Activated T-helper 17 cell treated with anti-CD3 and anti-CD28 coated beads, Interleukin-2, amount 50 U/mL, for 72 hours (primary cell): ENCODE data around the gene YLPM1. TPM values are rescaled to one million over a fixed set of nuclear protein-coding genes. Genes with fewer than 3 reads are reported as not detected.

Experiments
- ATAC-seq: fragments of 150-1000 bp; cut with Tn5 transposase; replicated peaks from 2 replicates; pipeline ENCODE4 v1.10.0; 2021; ENCODE audit warnings: mild to moderate bottlenecking, moderate library complexity
- H3K27ac Mint-ChIP-seq: one replicate; pipeline ENCODE4 v1.8.0; 2022; ENCODE audit warnings: mixed read lengths
- H3K27me3 Mint-ChIP-seq: one replicate; pipeline ENCODE4 v1.8.0; 2022; ENCODE audit warnings: mixed read lengths
- H3K36me3 Mint-ChIP-seq: one replicate; pipeline ENCODE4 v1.8.0; 2022; ENCODE audit warnings: low read depth, mild to moderate bottlenecking, mixed read lengths
- H3K4me1 Mint-ChIP-seq: one replicate; pipeline ENCODE4 v1.8.0; 2022; ENCODE audit warnings: mixed read lengths
- H3K4me3 Mint-ChIP-seq: one replicate; pipeline ENCODE4 v1.8.0; 2022; ENCODE audit warnings: mild to moderate bottlenecking, mixed read lengths
- H3K9me3 Mint-ChIP-seq: one replicate; pipeline ENCODE4 v1.8.0; 2022; ENCODE audit warnings: mixed read lengths
- total RNA-seq, 2 donors: library from RNA; stranded (reverse); gene quantifications; one replicate each; pipeline ENCODE4 v1.2.3, GENCODE V29; 2022

The YLPM1 gene
- total RNA-seq, 2 donors from 2014 or later, result 52.1 to 59.0 TPM

DNA sequence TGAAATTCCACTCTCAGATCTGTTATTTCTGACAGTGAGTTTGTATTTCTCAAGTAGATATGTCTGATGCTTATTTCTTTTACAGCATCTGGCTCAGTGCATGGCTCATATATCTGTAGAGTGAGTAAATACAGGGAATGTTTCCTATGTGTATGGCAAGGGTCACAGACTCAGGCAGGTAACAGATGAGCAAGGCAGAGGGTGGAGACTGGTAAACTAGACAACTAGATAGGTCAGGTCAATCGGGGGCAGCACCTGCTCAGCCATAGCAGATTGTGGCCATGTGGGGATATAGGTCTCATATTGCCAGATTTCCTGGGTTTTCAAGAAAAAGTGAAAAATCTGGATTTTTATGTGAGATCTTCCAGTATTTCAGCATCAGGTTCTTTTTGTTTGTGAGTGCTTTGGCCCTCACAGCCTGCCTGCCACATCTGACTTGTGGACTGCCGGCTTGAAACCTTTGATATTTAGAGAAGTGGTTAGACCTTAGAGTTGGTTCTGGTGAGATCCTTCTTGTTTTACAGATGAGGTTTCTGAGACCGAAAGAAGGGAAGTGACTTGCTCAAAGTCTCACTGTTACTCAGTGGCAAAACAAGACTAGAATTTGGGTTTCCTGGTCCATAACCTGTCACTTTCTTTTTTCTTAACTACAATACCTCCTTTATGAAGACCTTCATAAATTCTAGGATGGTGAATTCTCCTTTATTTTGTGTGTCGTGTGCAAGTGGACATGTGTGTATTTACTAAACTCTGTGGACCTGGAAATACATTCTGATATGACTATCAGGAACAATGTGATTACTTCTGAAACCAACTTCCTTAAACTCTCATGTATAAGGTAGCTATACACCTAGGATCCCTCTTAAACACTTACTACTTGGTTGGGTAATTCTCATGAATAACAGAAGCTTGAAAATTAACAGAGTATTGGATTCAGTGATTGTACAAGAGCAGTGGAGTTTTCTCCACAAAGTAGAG lies 78.4 kb downstream of the YLPM1 start:
- Mint-ChIP-seq H3K27ac (peak overlapping the region; percentile 61), H3K4me1 (peaks cover 33% of the 10 kb centered on the region), H3K27me3 (no peaks in the 10 kb centered on the region), H3K9me3 (no peaks in the 10 kb centered on the region), H3K4me3 (peak overlapping the region; percentile 37), H3K36me3 (peaks cover 19% of the 10 kb centered on the region)
- peak; percentile 83 for ATAC-seq

DNA sequence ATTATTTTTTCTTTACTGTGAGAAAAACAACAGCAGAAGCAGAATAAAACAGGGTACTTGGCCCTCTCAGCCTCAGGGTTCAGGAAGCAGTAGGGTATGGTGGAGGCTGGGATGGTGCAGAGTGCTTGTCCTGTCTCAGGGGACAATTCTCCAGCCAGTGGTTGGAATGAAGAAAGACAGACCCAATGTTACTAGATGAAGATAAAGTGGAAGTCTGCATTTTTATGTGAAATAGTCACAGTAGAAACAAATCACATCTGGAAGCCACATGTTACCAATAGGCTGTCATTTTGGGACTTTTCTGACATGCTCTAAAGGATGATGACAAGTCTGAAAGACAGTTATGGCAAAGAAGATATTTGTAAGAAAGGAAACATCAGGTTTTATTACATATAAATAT lies 80.5 kb downstream of the YLPM1 start:
- Mint-ChIP-seq H3K27me3 (no peaks in the 10 kb centered on the region), H3K4me1 (peaks cover 20% of the 10 kb centered on the region), H3K4me3 (no peak overlapping the region), H3K9me3 (no peaks in the 10 kb centered on the region), H3K27ac (peak overlapping the region; percentile 43), H3K36me3 (peaks cover 7% of the 10 kb centered on the region)
- ATAC-seq, result no peak

DNA sequence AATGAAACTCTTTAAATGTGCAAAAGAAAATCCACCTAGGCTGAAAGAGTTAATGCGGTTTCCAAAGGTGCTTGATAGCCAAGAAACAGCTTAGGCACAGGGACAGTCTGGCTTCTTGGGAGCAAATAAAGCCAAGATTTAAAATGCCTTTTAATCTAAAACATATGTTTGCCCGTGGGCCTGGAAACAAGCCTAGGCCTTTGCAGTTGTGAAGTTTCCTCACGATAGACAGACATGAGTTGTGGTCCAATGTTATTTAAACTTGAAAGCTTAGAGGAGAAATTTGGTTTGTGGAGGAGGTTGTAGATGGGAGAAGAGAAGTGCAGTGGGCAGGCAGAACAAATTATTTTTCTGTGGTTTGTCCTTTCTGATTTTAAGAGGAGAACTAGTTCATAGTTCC lies 83.1 kb downstream of the YLPM1 start:
- Mint-ChIP-seq H3K4me1 (peaks cover 8% of the 10 kb centered on the region), H3K9me3 (no peaks in the 10 kb centered on the region), H3K4me3 (no peak overlapping the region), H3K27ac (no peak overlapping the region), H3K36me3 (no peaks in the 10 kb centered on the region), H3K27me3 (no peaks in the 10 kb centered on the region)
- ATAC-seq, result no peak

DNA sequence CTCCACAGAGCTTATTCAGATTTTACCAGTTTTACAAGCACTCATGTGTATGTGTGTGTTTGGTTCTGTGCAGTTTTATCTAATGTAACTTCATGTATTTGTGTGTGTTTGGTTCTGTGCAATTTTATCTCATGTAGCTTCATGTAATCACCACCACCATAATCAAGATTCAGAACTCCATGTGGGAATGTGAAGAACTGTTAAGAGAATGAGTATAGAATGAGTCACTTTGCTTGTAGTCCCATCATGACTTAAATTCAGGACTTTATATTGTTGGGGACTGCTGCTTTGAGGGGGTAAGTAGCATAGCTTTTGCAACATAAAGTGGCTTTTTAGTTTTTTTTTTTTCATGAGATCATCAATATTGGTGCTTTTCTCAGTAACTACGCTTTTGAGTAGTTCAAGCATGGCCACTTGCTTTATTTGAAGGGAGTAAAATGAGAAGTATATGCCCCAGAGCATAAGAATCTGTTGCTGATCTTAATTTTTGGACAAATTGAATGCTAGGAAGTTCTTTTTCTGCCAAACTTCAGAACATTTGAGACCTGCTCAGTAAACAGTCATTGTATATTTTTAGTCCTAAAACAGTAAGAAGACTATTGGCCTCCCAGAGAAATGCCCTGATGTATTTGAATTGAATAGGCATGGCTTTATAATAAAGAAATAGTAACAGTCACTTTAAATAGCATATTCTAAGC lies 84.0 kb downstream of the YLPM1 start:
- Mint-ChIP-seq H3K4me1 (no peaks in the 10 kb centered on the region), H3K27me3 (no peaks in the 10 kb centered on the region), H3K9me3 (no peaks in the 10 kb centered on the region), H3K4me3 (no peak overlapping the region), H3K36me3 (no peaks in the 10 kb centered on the region), H3K27ac (no peak overlapping the region)
- ATAC-seq, result no peak

DNA sequence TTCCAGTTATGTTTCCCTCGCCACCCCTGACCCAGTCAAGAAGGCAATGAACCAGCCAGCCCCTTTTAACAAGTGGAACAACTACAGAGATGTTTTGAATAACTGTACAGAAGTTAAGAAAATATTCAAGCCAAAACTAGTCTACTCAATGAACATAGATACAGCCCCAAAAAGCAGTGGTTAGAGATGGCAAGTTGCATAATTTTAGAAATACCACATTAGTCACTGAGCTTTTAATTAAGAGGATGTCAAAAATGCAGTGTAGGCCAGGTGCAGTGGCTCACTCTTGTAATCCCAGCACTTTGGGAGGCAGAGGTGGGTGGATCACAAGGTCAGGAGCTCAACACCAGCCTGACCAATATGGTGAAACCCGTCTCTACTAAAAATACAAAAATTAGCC lies 85.7 kb downstream of the YLPM1 start:
- Mint-ChIP-seq H3K36me3 (no peaks in the 10 kb centered on the region), H3K27me3 (no peaks in the 10 kb centered on the region), H3K27ac (no peak overlapping the region), H3K9me3 (no peaks in the 10 kb centered on the region), H3K4me1 (peaks cover 7% of the 10 kb centered on the region), H3K4me3 (no peak overlapping the region)
- ATAC-seq, result no peak

DNA sequence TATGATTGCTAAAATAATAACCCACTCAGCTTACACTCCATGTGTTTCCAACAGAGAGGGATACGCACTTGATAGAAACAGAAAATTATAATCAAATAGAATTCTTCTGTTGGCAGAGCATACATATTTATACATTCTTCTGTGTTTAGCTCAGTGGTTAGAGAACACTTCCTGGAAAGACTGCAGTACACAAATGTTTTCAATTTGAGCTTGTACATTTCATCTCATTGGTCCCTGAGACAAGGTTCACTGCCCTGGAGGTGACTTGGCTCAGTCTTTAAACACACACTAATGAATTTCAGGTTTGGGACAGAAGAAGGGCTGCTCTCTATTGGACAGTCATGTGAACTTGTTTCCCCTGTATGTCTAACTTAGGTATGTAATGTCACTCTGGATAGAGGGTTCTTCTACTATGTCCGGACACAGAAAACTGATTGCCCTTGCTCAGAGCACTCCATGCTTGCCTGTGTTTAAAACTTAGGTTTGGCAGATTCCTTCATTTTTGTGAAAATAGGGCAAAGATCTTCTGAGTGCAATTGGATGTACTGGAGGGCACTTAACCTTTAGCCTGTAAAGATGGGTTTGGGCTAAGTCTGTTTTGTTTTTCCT lies 89.9 kb downstream of the YLPM1 start:
- Mint-ChIP-seq H3K4me3 (no peak overlapping the region), H3K27ac (no peak overlapping the region), H3K27me3 (no peaks in the 10 kb centered on the region), H3K36me3 (no peaks in the 10 kb centered on the region), H3K4me1 (peaks cover 7% of the 10 kb centered on the region), H3K9me3 (no peaks in the 10 kb centered on the region)
- ATAC-seq, result no peak

DNA sequence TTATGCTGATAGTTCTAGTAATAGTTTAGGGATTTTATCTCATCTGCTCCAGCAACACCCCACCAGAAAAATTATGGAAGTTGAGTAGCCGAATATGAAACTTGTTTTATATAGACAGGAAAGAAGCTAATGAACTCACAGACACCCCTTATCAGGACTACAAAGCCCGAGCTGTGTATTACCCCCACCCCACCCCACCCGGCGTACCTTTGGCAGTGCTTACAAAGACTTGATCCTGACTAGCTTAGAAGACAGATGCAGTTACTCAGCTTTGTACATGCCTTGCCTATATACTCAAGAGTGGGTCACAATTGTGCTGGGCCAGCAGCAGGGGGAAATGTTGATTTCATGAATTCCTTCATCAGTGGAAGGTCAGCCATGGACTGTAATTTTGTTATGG lies 90.5 kb downstream of the YLPM1 start:
- H3K27ac Mint-ChIP-seq, result no peak overlapping the region
- H3K36me3 Mint-ChIP-seq, result no peaks in the 10 kb centered on the region
- no peak for ATAC-seq
- no peaks in the 10 kb centered on the region for H3K27me3 Mint-ChIP-seq
- no peak overlapping the region for H3K4me3 Mint-ChIP-seq
- H3K9me3 Mint-ChIP-seq, result no peaks in the 10 kb centered on the region
- H3K4me1 Mint-ChIP-seq, result peaks cover 7% of the 10 kb centered on the region

DNA sequence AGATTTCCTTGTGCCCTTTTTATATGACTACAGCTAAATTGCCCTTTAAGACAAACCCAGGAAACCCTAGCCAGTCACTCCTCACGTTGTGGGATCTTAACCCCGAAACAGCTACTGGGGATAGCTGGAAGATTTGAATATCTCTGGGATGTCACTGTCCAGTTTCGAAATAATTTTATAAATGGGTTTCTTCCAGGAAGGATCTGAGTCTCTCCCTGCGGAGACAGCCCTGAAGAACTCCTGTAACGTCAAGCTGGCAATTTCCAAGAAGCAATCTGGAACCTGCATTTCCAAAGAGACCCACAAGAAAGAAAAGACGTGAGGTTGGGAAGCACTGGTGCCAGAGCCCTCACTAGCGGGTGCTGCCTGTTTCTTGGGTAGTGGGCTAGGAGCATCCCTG lies 91.9 kb downstream of the YLPM1 start:
- Mint-ChIP-seq H3K4me3 (no peak overlapping the region), H3K36me3 (no peaks in the 10 kb centered on the region), H3K4me1 (peaks cover 7% of the 10 kb centered on the region), H3K9me3 (no peaks in the 10 kb centered on the region), H3K27me3 (no peaks in the 10 kb centered on the region), H3K27ac (no peak overlapping the region)
- ATAC-seq, result no peak

DNA sequence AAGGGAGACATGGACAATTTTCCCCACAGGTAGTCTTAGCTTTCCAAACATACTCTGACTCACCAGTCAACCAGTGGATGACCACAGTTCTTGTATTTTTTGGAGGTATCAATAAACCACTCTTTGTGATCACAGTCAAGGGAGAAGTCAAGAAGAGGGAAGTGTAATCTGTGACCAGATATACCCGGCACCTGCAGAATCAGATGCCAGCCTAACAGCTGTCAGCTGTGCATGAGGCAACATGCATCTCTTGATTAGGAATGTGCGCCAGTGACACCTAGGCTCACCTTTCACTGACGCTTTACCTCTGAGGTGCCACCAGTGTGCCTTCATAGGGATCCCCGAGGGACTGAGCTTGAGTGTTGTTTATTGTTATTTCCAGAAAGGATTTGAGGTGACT lies 92.8 kb downstream of the YLPM1 start:
- Mint-ChIP-seq H3K36me3 (no peaks in the 10 kb centered on the region), H3K4me1 (peaks cover 7% of the 10 kb centered on the region), H3K4me3 (no peak overlapping the region), H3K9me3 (no peaks in the 10 kb centered on the region), H3K27ac (no peak overlapping the region), H3K27me3 (no peaks in the 10 kb centered on the region)
- ATAC-seq, result no peak

DNA sequence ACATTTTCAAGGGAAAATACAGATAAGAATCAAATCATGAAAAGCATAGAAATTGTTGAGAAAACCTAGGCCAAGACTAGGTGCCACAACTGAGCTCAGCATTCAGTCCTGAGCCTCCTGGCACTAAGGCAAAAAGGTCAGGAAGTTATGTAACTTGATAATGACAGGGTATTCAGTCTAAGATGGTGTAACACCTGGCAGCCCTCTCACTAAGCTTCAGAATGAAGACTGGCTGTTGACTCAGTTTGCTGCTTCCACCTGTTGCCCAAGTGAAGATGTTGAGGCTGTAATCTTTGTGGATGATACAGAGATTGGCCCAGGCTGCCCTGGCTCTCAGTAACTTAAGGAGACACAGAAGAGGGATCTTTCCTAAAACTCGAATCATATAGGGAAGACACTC lies 93.2 kb downstream of the YLPM1 start:
- Mint-ChIP-seq H3K27me3 (no peaks in the 10 kb centered on the region), H3K4me3 (no peak overlapping the region), H3K27ac (no peak overlapping the region), H3K9me3 (no peaks in the 10 kb centered on the region), H3K4me1 (peaks cover 7% of the 10 kb centered on the region), H3K36me3 (no peaks in the 10 kb centered on the region)
- ATAC-seq, result no peak

DNA sequence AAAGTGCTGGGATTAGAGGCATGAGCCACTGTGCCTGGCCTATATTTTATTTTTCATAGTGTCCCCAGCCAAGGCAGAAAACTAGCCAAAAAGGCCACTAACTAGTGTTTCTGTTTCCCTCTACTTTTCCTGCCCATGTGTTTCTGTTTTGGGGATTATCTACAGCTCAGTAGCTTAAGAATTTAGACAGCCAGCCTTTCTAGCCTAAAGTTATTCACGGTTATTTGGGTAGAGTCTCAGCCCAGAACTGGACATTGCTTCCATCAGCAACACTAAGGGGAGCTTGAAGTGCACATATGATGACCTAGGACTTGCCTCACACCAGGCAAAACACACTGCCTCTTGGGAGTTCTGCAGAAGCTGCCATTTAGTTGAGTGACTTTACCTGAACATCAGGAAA lies 94.9 kb downstream of the YLPM1 start:
- no peak overlapping the region for H3K4me3 Mint-ChIP-seq
- H3K27me3 Mint-ChIP-seq, result no peaks in the 10 kb centered on the region
- H3K36me3 Mint-ChIP-seq, result no peaks in the 10 kb centered on the region
- no peak overlapping the region for H3K27ac Mint-ChIP-seq
- no peaks in the 10 kb centered on the region for H3K9me3 Mint-ChIP-seq
- ATAC-seq, result no peak
- H3K4me1 Mint-ChIP-seq, result peaks cover 4% of the 10 kb centered on the region

DNA sequence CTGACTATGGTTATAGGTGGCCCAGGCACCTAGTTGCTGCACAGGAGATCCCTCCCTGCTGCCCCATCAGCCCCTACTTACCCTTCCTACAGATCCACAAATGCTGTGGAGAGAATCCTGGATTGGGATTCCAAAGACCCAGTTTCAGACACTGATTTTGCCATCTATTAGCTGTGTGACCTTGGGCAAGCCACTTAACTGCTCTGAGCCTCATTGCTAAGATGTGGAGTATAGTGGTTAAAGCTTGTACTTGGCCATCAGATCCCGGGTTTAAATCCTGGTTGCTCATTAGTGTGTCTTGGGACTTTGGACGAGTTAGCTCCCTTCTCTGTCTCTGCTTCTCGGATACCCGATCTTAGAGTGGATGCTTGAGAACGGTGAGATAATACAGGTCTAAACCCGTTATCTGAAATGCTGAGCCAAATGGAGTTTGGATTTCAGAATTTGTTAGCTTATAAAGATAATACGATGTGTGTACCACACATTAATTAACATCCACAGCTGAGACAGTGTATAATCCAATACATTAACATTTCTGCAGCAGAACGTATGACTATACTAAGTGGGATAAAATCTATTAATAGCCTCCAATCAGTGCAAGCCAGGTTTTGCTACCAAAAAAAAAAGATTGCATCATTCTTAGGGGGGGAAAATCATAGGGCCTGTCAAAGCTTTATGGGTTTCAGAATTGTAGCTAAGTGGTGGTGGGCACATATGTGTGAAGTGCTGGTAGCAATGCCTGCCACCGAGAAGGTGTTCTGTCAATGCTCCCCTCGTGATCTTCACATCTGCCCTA lies 96.8 kb downstream of the YLPM1 start:
- Mint-ChIP-seq H3K36me3 (no peaks in the 10 kb centered on the region), H3K9me3 (no peaks in the 10 kb centered on the region), H3K4me1 (no peaks in the 10 kb centered on the region), H3K4me3 (no peak overlapping the region), H3K27ac (no peak overlapping the region), H3K27me3 (no peaks in the 10 kb centered on the region)
- ATAC-seq, result no peak

DNA sequence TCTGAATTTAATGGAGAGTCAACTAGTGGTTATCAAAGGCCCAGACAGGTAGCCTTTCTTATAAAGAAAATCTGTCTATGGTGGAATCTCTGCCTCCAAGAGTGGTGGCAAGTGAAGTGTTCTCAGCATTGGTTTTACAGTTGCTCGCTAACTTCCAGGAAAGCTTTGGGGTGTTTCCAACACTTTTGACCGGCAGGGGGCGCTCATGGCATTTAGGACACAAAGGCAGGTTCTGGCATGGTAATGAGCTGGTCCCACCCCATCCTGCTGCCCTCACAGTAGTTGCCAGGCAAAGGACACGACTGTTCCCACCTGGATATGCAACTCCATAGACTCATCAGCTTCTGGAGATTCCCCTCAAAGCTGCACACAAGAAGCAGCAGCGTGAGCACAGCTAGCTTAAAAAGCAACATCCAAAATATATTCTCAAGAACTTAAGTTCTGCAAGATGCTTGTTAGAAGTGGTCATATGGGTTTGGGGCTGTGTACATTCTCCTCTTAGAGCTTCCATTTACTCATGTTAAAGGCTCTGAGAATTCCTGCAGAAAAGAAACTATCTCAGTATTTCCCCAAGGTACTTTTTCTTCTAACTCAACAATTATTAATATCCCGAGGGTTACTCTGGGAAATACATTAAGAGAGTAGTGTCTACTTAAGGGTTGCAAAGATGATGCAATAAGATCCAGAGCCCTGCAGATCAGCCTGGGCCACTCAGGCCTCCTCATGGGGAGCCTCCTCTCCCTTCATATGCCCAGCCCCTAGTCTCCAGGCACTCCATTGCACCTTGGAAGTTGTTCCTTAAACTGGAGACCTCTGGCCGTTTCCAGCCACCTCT lies 98.0 kb downstream of the YLPM1 start:
- H3K36me3 Mint-ChIP-seq, result no peaks in the 10 kb centered on the region
- no peaks in the 10 kb centered on the region for H3K27me3 Mint-ChIP-seq
- no peaks in the 10 kb centered on the region for H3K4me1 Mint-ChIP-seq
- no peak overlapping the region for H3K4me3 Mint-ChIP-seq
- peak; percentile 91 for ATAC-seq
- H3K9me3 Mint-ChIP-seq, result no peaks in the 10 kb centered on the region
- no peak overlapping the region for H3K27ac Mint-ChIP-seq
